MM.1S (cell line): ENCODE results near the gene GNG12.

ENCODE experiments used
- DNase-seq: peaks from one replicate; pipeline ENCODE4 v3.0.0-alpha.2; 2015
- H2AFZ ChIP-seq: fragments of 300-600 bp; sonication (generic); 2 replicates; pipeline ENCODE4 v1.6.0; 2016; ENCODE audit warnings: antibody characterized with exemption, low read length
- H3F3A ChIP-seq: fragments of 300-600 bp; sonication (generic); 2 replicates; pipeline ENCODE4 v1.6.1; 2016; ENCODE audit warnings: mild to moderate bottlenecking, antibody characterized with exemption, low read length, moderate library complexity, mixed read lengths; ENCODE audit not compliant: insufficient read depth
- H3K27ac ChIP-seq: fragments of 300-600 bp; sonication (generic); 2 replicates; pipeline ENCODE4 v1.5.1; 2016; ENCODE audit warnings: mild to moderate bottlenecking, low read length
- H3K27me3 ChIP-seq: fragments of 300-600 bp; sonication (generic); replicated peaks from 2 replicates; pipeline ENCODE4 v1.6.0; 2016; ENCODE audit warnings: low read length; ENCODE audit not compliant: insufficient read depth
- H3K36me3 ChIP-seq: fragments of 300-600 bp; sonication (generic); replicated peaks from 2 replicates; pipeline ENCODE4 v1.6.1; 2016; ENCODE audit warnings: mild to moderate bottlenecking, low read length, mixed read lengths; ENCODE audit not compliant: insufficient read depth
- H3K4me1 ChIP-seq: fragments of 300-600 bp; sonication (generic); 2 replicates; pipeline ENCODE4 v1.6.1; 2016; ENCODE audit warnings: low read length, mixed read lengths
- H3K4me2 ChIP-seq: fragments of 300-600 bp; sonication (generic); 2 replicates; pipeline ENCODE4 v1.6.0; 2016; ENCODE audit warnings: low read depth, low read length
- H3K4me3 ChIP-seq: fragments of 300-600 bp; sonication (generic); 2 replicates; pipeline ENCODE4 v1.5.1; 2016; ENCODE audit warnings: low read length, mixed read lengths
- H3K79me2 ChIP-seq: fragments of 300-600 bp; sonication (generic); 2 replicates; pipeline ENCODE4 v1.6.1; 2016; ENCODE audit warnings: mixed run types, low read length, mixed read lengths
- H3K9ac ChIP-seq: fragments of 300-600 bp; sonication (generic); 2 replicates; pipeline ENCODE4 v1.6.1; 2016; ENCODE audit warnings: low read length, mixed read lengths
- H3K9me2 ChIP-seq: fragments of 300-600 bp; sonication (generic); replicated peaks from 2 replicates; pipeline ENCODE4 v1.6.1; 2016; ENCODE audit warnings: mild to moderate bottlenecking, low read length, mixed read lengths; ENCODE audit not compliant: insufficient read depth
- H3K9me3 ChIP-seq: fragments of 300-600 bp; sonication (generic); replicated peaks from 2 replicates; pipeline ENCODE4 v1.6.1; 2016; ENCODE audit warnings: mild to moderate bottlenecking, low read length, mixed read lengths; ENCODE audit not compliant: insufficient read depth
- H4K20me1 ChIP-seq: fragments of 300-600 bp; sonication (generic); 2 replicates; pipeline ENCODE4 v1.6.1; 2016; ENCODE audit warnings: mild to moderate bottlenecking, low read length, moderate library complexity, mixed read lengths; ENCODE audit not compliant: insufficient read depth
- EZH2 ChIP-seq: fragments of 300-600 bp; sonication (generic); optimal IDR thresholded peaks from 2 replicates; pipeline ENCODE3; 2017; ENCODE audit warnings: low read depth, mild to moderate bottlenecking, antibody characterized with exemption, low read length, mixed read lengths
- EZH2phosphoT487 ChIP-seq: fragments of 300-600 bp; sonication (generic); IDR thresholded peaks from 2 replicates; pipeline ENCODE4 v1.6.1; 2018; ENCODE audit warnings: antibody characterized with exemption, low read length
- TF ChIP-seq, protein P1 (sequence below): fragments of 300-600 bp; sonication (generic); IDR thresholded peaks from 2 replicates; pipeline ENCODE4 v1.5.1; 2016; ENCODE audit warnings: antibody characterized with exemption, low read length, mixed read lengths

Gene GNG12

GRCh38 chr1:67687649-67688048, 145.6 kb downstream of the GNG12 start:
- no peaks in the 10 kb centered on the region for H3K9me3 ChIP-seq
- peaks cover 26% of the 10 kb centered on the region for H3K79me2 ChIP-seq
- TF ChIP-seq, protein P1, sequence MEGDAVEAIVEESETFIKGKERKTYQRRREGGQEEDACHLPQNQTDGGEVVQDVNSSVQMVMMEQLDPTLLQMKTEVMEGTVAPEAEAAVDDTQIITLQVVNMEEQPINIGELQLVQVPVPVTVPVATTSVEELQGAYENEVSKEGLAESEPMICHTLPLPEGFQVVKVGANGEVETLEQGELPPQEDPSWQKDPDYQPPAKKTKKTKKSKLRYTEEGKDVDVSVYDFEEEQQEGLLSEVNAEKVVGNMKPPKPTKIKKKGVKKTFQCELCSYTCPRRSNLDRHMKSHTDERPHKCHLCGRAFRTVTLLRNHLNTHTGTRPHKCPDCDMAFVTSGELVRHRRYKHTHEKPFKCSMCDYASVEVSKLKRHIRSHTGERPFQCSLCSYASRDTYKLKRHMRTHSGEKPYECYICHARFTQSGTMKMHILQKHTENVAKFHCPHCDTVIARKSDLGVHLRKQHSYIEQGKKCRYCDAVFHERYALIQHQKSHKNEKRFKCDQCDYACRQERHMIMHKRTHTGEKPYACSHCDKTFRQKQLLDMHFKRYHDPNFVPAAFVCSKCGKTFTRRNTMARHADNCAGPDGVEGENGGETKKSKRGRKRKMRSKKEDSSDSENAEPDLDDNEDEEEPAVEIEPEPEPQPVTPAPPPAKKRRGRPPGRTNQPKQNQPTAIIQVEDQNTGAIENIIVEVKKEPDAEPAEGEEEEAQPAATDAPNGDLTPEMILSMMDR = no peak
- TF ChIP-seq EZH2phosphoT487 = no peak
- no peak for TF ChIP-seq EZH2
- H3K9me2 ChIP-seq = no peaks in the 10 kb centered on the region
- H3K4me1 ChIP-seq = peaks cover 11% of the 10 kb centered on the region; the same call in 1 of the 2 replicates
- H3F3A ChIP-seq = peaks cover 31% of the 10 kb centered on the region
- no peaks in the 10 kb centered on the region for H4K20me1 ChIP-seq
- H3K27ac ChIP-seq = no peak overlapping the region
- no peaks in the 10 kb centered on the region for H3K27me3 ChIP-seq
- no peak overlapping the region for H2AFZ ChIP-seq
- H3K4me3 ChIP-seq = no peak overlapping the region
- H3K9ac ChIP-seq = no peak overlapping the region
- no peak for DNase-seq
- H3K36me3 ChIP-seq = no peaks in the 10 kb centered on the region; the same call in 1 of the 2 replicates
- H3K4me2 ChIP-seq = no peak overlapping the region

DNA sequence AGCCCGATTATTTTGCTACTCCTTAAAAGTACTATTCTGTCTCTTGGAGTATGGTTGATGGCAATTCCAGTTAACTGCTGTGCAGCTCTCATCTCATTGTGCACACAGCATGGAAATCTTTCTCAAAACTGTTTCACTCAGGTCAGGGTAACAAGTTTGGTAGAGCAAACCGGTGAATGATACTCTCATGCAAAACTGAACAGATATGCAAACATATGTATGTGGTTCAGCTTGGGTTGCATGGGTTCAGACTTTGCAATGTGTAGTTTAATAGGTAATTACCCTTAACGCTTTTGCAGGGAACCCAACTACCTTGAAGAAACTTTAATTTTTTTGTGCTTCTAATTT, 146.1 kb downstream of the GNG12 start:
- peak overlapping the region; percentile 93; the same call in 1 of the 2 replicates for H3K27ac ChIP-seq
- H4K20me1 ChIP-seq = no peaks in the 10 kb centered on the region
- H3K4me3 ChIP-seq = peak overlapping the region; percentile 98
- H3K9me2 ChIP-seq = no peaks in the 10 kb centered on the region
- peak overlapping the region; percentile 58 for H3K4me2 ChIP-seq
- no peaks in the 10 kb centered on the region for H3K9me3 ChIP-seq
- H2AFZ ChIP-seq = no peak overlapping the region
- H3K36me3 ChIP-seq = no peaks in the 10 kb centered on the region; the same call in 1 of the 2 replicates
- peaks cover 26% of the 10 kb centered on the region for H3K79me2 ChIP-seq
- peaks cover 31% of the 10 kb centered on the region for H3F3A ChIP-seq
- peak overlapping the region; percentile 98 for H3K9ac ChIP-seq
- H3K4me1 ChIP-seq = peaks cover 11% of the 10 kb centered on the region; the same call in 1 of the 2 replicates
- no peak for TF ChIP-seq EZH2phosphoT487
- no peak for TF ChIP-seq EZH2
- peak; percentile 19 for DNase-seq
- no peaks in the 10 kb centered on the region for H3K27me3 ChIP-seq

DNA sequence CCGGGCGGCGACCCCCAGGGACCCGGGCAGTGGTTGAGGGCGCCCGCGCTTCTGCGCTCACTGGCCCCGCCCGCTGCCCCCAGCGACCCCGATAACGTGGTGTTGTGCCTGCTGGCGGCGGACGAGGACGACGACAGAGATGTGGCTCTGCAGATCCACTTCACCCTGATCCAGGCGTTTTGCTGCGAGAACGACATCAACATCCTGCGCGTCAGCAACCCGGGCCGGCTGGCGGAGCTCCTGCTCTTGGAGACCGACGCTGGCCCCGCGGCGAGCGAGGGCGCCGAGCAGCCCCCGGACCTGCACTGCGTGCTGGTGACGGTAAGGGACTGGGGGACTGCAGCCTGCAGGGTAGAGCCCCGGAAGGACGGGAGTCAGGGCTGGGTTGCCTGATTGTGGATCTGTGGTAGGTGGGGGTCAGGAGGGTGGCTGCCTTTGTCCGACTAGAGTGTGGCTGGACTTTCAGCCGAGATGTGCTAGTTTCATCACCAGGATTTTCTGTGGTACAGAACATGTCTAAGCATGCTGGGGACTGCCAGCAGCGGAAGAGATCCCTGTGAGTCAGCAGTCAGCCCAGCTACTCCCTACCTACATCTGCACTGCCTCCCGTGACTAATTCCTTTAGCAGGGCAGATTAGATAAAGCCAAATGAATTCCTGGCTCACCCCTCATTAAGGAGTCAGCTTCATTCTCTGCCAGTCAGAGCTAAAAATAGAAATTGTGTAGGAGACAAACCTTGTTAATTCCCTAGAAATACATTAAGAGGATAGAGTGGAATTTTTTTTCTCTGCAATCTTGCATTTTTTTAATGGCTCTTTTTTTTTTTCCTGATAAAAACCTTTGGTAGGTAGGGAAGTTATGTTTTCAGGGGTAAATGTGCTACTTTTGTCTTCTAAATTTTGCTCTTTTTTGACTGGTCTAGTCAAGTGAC, 146.7 kb downstream of the GNG12 start:
- DNase-seq = peak; percentile 69
- peaks cover 31% of the 10 kb centered on the region for H3F3A ChIP-seq
- H3K4me2 ChIP-seq = peak overlapping the region; percentile 58
- H3K36me3 ChIP-seq = no peaks in the 10 kb centered on the region; the same call in 1 of the 2 replicates
- peaks cover 11% of the 10 kb centered on the region; the same call in 1 of the 2 replicates for H3K4me1 ChIP-seq
- peak overlapping the region; percentile 60; the same call in 1 of the 2 replicates for H2AFZ ChIP-seq
- no peaks in the 10 kb centered on the region for H3K9me3 ChIP-seq
- TF ChIP-seq EZH2phosphoT487 (no peak), EZH2 (no peak)
- TF ChIP-seq, protein P1 = no peak
- H3K27ac ChIP-seq = peak overlapping the region; percentile 93
- H3K9ac ChIP-seq = peak overlapping the region; percentile 98
- H3K79me2 ChIP-seq = peaks cover 26% of the 10 kb centered on the region
- H3K9me2 ChIP-seq = no peaks in the 10 kb centered on the region
- H3K27me3 ChIP-seq = no peaks in the 10 kb centered on the region
- peak overlapping the region; percentile 98 for H3K4me3 ChIP-seq
- H4K20me1 ChIP-seq = no peaks in the 10 kb centered on the region
